Measurements from ENCODE around the gene DDX23.

- TF ChIP-seq CTCF (conservative IDR thresholded peaks at IDR 0.05; ENCODE audit: low read depth, low read length), result no peak
- no peak for TF ChIP-seq RCOR1 (IDR thresholded peaks at IDR 0.05; ENCODE audit: insufficient replicate concordance, low read length)
- TF ChIP-seq RAD21 (IDR thresholded peaks at IDR 0.05; ENCODE audit: low read length), result no peak
- TF ChIP-seq ELK1 (IDR thresholded peaks at IDR 0.05; ENCODE audit: borderline replicate concordance, low read depth, low read length), result no peak
Observed at GRCh38 chr12:48868451-48868850, 16.5 kb upstream of the DDX23 start.
